Measurements from ENCODE around the gene RPL38. TPM values are rescaled to one million over a fixed set of nuclear protein-coding genes. Genes with fewer than 3 reads are reported as not detected.

Gene RPL38
- total and polyA plus RNA-seq, 2 donors (not counting 1 experiment from before 2014, with no cell fraction given): 1,185 to 3,018 TPM

DNA sequence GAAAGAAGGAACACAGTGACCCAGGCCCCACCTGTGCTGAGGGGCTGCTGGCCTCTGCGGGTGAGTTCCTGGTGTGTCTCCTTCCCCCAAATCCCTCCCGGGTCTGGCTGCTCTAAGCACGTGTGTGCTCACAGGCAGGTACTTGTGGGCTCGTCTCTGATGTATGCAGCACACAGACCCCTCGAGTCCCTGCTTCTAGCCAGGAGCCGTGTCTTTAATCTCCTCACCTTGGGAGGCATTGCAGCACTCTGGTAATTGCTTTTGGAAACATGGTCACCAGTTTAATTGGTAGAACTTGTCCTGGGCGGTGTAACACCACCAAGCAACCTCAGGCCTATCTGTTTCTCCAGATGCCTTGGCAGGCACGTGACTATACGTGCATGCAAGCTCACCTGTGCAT lies 8.8 kb upstream of the RPL38 start:
- no peak overlapping the region for H3K27ac ChIP-seq (ENCODE audit: insufficient read depth, low read length)

DNA sequence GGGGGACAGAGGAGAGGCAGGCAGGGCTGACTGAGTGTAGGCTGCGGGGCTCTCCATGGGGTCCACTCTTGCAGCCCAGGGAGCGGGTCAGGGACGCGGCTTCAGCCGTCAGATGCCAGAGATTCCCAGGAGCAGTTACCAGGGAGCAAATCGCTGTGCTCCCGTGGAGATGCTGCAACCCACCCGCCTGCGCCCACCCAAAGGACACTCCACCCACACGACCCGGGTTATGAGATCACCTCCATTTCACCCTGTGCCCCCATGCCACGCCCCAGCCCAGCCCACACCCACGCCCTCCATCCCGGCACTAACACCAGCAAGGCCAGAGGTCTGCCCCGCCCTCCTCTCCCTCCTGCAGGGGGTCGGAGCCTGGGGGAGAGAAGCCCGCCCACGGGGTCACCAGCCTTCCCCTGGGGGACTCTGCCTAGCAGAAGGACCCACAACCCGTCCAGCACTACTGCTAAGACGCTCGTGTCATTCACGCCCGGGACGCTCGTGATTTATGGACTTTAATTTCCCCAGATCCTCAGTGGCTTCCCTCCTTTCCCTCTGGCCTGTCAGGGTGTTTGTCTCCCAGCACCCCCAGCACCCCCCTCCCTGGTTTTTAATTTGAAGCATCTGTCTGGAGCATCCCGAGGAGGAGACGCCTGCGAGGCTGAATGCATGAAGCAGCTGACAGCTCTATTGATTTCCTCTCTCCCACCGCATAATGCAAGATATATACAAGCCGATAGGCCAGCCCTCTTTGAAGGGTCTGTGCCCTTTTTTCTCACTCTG lies 6.7 kb upstream of the RPL38 start:
- TF ChIP-seq CTCF (conservative IDR thresholded peaks at IDR 0.05 in 1 of 2, IDR thresholded peaks at IDR 0.05 in 1 of 2; ENCODE audit: low read depth in 1 of 2, low read length in 2 of 2) (no peak), EZH2 (IDR thresholded peaks at IDR 0.05; ENCODE audit: low read length, missing control alignments) (no peak)
- Histone ChIP-seq H3K36me3 (ENCODE audit: control insufficient read depth, insufficient read depth, low read length) (no peaks in the 10 kb centered on the region), H4K20me1 (ENCODE audit: control insufficient read depth, extremely low read depth, insufficient read depth, low read length) (no peaks in the 10 kb centered on the region), H3K4me1 (ENCODE audit: control insufficient read depth, extremely low read depth, insufficient read depth, low read length) (no peaks in the 10 kb centered on the region), H3K79me2 (ENCODE audit: control insufficient read depth, insufficient read depth, low read length) (no peaks in the 10 kb centered on the region), H3K9ac (ENCODE audit: insufficient read depth, low read length) (no peak overlapping the region), H3K4me2 (ENCODE audit: extremely low read depth, insufficient read depth, low read length) (no peak overlapping the region), H3K9me3 (ENCODE audit: control insufficient read depth, insufficient read depth, low read depth, low read length) (no peaks in the 10 kb centered on the region), H3K27me3 (ENCODE audit: control insufficient read depth, insufficient read depth, low read length) (peaks cover 11% of the 10 kb centered on the region), H3K4me3 (replicated peaks in 1 of 4; ENCODE audit: control extremely low read depth in 1 of 4, insufficient read depth in 1 of 4, low read depth in 3 of 4, low read length in 4 of 4) (no peak overlapping the region), H2AFZ (ENCODE audit: low read length) (no peak overlapping the region), H3K27ac (ENCODE audit: insufficient read depth, low read length) (no peak overlapping the region)
- no peak for DNase-seq (ENCODE audit: low read depth in 2 of 2)

More for the DNA sequence above, 8.8 kb upstream of the RPL38 start:
- no peak overlapping the region for H3K4me3 ChIP-seq (replicated peaks in 1 of 4; ENCODE audit: control extremely low read depth in 1 of 4, insufficient read depth in 1 of 4, low read depth in 3 of 4, low read length in 4 of 4)
- no peaks in the 10 kb centered on the region for H3K4me1 ChIP-seq (ENCODE audit: control insufficient read depth, extremely low read depth, insufficient read depth, low read length)
- DNase-seq (ENCODE audit: low read depth in 2 of 2): no peak
- no peaks in the 10 kb centered on the region for H3K36me3 ChIP-seq (ENCODE audit: control insufficient read depth, insufficient read depth, low read length)
- H3K27me3 ChIP-seq (ENCODE audit: control insufficient read depth, insufficient read depth, low read length): peaks cover 5% of the 10 kb centered on the region
- no peaks in the 10 kb centered on the region for H3K9me3 ChIP-seq (ENCODE audit: control insufficient read depth, insufficient read depth, low read depth, low read length)
- H3K79me2 ChIP-seq (ENCODE audit: control insufficient read depth, insufficient read depth, low read length): no peaks in the 10 kb centered on the region
- no peak for TF ChIP-seq EZH2 (IDR thresholded peaks at IDR 0.05; ENCODE audit: low read length, missing control alignments)
- no peak for TF ChIP-seq CTCF (conservative IDR thresholded peaks at IDR 0.05 in 1 of 2, IDR thresholded peaks at IDR 0.05 in 1 of 2; ENCODE audit: low read depth in 1 of 2, low read length in 2 of 2)
- no peaks in the 10 kb centered on the region for H4K20me1 ChIP-seq (ENCODE audit: control insufficient read depth, extremely low read depth, insufficient read depth, low read length)
- no peak overlapping the region for H2AFZ ChIP-seq (ENCODE audit: low read length)
- H3K9ac ChIP-seq (ENCODE audit: insufficient read depth, low read length): no peak overlapping the region
- H3K4me2 ChIP-seq (ENCODE audit: extremely low read depth, insufficient read depth, low read length): no peak overlapping the region

GRCh38 chr17:74197801-74198200 lies 5.7 kb upstream of the RPL38 start:
- no peak overlapping the region for H2AFZ ChIP-seq (ENCODE audit: low read length)

More at GRCh38 chr17:74197801-74198200, 5.7 kb upstream of the RPL38 start:
- Histone ChIP-seq H3K27me3 (ENCODE audit: control insufficient read depth, insufficient read depth, low read length) (peaks cover 17% of the 10 kb centered on the region), H3K4me1 (ENCODE audit: control insufficient read depth, extremely low read depth, insufficient read depth, low read length) (no peaks in the 10 kb centered on the region), H4K20me1 (ENCODE audit: control insufficient read depth, extremely low read depth, insufficient read depth, low read length) (no peaks in the 10 kb centered on the region), H3K9ac (ENCODE audit: insufficient read depth, low read length) (no peak overlapping the region), H3K4me3 (replicated peaks in 1 of 4; ENCODE audit: control extremely low read depth in 1 of 4, insufficient read depth in 1 of 4, low read depth in 3 of 4, low read length in 4 of 4) (no peak overlapping the region), H3K27ac (ENCODE audit: insufficient read depth, low read length) (no peak overlapping the region), H3K79me2 (ENCODE audit: control insufficient read depth, insufficient read depth, low read length) (no peaks in the 10 kb centered on the region), H3K36me3 (ENCODE audit: control insufficient read depth, insufficient read depth, low read length) (no peaks in the 10 kb centered on the region), H3K9me3 (ENCODE audit: control insufficient read depth, insufficient read depth, low read depth, low read length) (no peaks in the 10 kb centered on the region), H3K4me2 (ENCODE audit: extremely low read depth, insufficient read depth, low read length) (no peak overlapping the region)
- TF ChIP-seq EZH2 (IDR thresholded peaks at IDR 0.05; ENCODE audit: low read length, missing control alignments): no peak
- TF ChIP-seq CTCF (conservative IDR thresholded peaks at IDR 0.05 in 1 of 2, IDR thresholded peaks at IDR 0.05 in 1 of 2; ENCODE audit: low read depth in 1 of 2, low read length in 2 of 2): no peak
- no peak for DNase-seq (ENCODE audit: low read depth in 2 of 2)
